ENCODE data around the gene ZNF638.
"Not testable (repeated sequence)": the region's sequence is repeated elsewhere in the genome, so short reads cannot be mapped to it uniquely, and the experiment has no call there.

ZNF638 gene

DNA sequence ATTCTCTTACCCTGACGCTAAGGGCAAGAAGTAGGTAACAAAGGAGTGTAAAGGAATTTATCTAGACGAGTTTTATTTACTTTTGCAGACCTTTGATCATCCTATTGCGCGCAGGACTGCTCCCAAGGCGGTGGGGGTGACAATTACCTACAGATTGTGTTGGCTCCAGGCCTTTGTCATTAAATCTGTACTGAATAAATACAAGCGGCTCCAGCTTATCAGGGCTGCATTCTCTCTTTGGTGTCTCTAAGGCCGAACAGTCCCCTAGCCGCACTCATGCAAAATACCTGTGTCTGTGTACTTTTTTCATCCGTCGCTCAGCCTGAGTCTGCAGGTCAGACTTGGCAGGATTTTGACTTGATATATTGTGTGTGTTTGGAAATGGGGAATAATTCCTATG is 63.9 kb downstream of the ZNF638 start:
- DNase-seq (ENCODE audit: low spot score): no peak

DNA sequence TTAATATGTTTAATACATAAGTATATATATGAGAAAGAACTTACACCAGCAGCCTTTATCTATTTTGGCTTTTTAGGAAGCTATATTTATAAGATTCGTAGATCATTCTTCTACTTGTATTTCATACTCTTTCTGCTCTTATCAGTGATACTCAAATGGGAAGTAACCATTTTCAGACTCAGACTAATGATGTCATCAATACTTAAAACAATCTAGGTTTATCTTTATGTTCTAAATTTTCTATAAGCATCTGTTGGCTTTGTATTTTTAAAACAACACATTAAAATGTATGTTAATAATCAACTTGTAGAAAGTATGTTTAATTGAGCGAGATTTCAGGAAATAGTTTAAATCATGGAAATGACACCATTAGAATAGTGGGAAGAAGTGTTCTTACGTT is 70.8 kb downstream of the ZNF638 start:
- no peak for DNase-seq (ENCODE audit: low spot score)

DNA sequence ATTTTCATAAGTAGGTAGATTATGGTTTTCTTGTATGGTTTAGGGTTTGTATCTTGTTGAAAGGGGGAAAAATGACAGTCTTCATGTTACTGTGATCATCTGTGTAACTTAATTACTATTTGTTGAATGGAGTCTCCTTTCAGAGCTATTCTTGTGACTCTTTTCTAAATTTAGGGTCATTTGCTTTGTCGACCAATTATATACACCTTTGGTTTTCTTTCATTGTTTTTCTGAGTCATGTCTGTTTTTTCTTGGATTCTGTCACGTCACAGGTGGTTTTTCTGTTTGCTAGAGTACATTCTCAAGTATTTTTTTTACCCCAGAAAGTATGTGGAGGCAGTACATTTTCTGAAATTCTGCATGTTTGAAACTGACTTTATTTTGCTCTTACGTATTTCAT is 78.0 kb downstream of the ZNF638 start:
- DNase-seq (ENCODE audit: low spot score): no peak

DNA sequence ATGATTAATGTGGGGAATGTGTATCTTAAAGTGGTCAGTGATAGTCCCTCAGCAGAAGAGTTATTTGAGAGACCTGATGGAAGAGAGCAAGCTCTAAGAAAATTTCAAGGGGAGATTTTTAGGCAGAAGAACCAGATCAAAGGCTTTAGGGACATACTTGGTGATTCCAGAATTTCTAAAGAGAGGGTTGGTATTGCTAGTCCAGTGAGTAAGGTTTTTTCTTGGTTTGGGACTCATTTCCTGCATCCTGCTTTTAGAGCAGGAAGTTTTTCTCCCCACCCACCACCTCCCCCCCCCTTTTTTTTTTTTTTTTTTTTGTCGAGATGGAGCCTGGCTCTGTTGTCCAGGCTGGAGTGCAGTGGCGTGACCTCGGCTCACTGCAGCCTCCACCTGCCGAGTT is 79.1 kb downstream of the ZNF638 start:
- DNase-seq (ENCODE audit: low spot score): no peak

DNA sequence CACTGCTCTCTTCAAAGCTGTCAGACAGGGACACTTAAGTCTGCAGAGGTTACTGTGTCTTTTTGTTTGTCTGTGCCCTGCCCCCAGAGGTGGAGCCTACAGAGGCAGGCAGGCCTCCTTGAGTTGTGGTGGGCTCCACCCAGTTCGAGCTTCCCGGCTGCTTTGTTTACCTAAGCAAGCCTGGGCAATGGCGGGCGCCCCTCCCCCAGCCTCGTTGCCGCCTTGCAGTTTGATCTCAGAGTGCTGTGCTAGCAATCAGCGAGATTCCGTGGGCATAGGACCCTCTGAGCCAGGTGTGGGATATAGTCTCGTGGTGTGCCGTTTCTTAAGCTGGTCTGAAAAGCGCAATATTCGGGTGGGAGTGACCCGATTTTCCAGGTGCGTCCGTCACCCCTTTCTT is 85.3 kb downstream of the ZNF638 start:
- not testable (repeated sequence) for DNase-seq (ENCODE audit: low spot score)

DNA sequence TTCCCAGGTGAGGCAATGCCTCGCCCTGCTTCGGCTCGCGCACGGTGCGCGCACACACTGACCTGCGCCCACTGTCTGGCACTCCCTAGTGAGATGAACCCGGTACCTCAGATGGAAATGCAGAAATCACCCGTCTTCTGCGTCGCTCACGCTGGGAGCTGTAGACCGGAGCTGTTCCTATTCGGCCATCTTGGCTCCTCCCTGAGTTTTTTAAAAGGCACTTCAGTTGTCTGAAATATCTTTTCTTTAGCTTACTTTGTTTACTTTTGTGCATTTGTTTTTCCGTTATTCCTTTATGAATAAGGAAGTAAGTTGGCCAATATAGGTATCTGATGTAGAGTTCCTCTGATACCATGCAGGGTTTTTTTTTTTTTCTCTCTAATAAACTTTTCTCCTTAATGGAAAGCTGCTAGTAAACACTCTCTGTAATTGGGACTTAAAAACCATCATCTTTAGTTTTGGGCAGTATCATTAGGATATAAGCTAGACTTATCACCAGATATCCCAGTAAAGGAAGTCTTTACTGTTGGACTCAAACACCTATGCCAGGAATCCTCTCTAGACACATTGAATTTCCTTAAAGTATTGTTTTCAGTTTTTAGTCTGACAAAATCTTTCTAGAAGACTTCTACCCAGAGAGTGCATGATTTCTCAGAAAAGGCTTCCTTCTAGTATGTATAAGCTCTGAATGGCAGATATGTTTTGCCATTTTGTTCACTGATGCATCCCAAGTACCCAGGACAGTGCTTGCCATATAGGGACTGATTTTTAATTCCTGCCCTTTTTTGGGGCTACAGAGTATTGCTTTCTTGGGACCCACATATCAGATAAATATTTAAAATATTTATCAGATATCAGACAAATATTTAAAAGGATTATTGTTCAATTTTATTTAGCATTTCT is 86.0 kb downstream of the ZNF638 start:
- DNase-seq (ENCODE audit: low spot score): no peak

DNA sequence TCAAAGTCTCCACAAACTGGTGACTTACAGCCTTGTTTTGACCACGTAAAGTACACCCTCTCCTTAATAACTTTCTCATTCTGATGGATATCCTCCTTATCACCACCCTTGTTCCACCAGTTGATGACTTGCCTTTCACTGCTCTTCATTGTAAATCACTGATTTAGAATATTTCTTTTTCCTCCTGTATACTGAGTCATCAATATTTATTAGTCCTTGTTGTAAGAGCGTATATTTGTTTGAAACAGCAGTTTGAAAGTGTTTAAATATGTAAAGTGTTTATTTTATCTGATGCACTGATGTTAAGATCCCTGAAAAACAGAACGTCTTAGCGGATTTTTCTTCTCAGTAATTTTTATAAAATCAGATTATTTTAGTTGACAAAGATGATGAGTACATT is 87.6 kb downstream of the ZNF638 start:
- no peak for DNase-seq (ENCODE audit: low spot score)

DNA sequence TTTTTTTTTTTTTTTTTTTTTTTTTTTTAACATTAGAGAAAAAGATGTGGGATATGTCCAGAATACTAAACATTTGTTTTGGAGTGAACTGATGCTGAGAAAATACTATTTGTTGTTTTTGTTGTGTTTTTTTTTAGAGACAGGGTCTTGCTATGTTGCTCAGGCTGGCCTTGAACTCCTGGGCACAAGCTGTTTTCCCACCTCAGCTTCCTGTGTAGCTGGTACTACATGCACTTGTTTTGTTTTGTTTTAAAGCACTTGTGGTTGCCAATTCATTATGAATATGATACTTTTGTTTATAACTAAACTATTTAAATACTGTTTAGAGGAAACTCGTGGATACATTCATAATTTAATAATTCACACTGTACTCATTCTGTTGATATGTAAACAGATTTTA is 88.4 kb downstream of the ZNF638 start:
- no peak for DNase-seq (ENCODE audit: low spot score)

DNA sequence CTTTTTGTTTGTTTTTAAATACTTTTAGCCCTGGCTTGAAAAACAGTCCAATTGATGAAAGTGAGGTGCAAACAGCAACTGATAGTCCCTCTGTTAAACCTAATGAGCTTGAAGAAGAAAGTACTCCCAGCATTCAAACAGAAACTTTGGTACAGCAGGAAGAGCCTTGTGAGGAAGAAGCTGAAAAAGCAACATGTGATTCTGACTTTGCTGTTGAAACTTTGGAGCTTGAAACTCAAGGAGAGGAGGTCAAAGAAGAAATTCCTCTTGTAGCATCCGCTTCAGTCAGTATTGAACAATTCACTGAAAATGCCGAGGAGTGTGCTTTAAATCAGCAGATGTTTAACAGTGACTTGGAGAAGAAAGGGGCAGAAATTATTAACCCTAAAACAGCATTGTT is 91.2 kb downstream of the ZNF638 start:
- DNase-seq (ENCODE audit: low spot score): no peak

DNA sequence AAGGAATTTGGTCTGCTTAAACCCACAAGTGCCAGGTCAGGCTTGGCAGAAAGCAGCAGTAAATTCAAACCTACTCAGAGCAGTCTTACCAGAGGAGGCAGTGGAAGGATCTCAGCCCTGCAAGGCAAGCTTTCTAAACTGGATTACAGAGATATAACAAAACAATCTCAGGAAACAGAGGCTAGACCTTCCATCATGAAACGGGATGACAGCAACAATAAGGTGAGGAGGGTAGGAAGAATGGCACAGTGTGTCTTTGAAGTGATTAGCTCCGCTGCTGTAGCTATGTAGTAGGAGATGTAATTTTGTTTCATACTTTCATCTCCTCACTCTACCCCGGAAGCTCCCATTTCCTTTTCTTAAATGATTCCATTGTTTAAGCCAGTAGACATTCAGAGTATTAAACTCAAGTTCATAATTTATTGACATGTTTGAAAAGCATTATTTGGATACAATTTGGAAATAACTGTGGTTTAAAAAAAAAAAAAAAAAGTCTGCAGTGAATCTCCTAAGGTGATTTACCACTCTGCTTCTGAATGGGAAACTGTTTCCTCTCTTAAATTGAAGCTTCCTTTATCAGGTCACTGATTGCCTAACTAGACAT is 92.3 kb downstream of the ZNF638 start:
- DNase-seq (ENCODE audit: low spot score): no peak

DNA sequence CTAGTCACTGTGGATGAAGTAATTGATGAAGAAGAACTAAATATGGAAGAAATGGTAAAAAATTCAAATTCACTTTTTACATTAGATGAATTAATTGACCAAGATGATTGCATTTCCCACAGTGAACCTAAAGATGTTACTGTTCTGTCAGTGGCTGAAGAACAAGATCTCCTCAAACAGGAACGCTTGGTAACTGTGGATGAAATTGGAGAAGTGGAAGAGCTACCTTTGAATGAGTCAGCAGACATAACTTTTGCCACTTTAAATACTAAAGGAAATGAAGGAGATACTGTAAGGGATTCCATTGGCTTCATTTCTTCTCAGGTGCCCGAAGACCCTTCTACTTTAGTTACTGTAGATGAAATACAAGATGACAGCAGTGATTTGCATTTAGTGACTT is 95.1 kb downstream of the ZNF638 start:
- no peak for DNase-seq (ENCODE audit: low spot score)

DNA sequence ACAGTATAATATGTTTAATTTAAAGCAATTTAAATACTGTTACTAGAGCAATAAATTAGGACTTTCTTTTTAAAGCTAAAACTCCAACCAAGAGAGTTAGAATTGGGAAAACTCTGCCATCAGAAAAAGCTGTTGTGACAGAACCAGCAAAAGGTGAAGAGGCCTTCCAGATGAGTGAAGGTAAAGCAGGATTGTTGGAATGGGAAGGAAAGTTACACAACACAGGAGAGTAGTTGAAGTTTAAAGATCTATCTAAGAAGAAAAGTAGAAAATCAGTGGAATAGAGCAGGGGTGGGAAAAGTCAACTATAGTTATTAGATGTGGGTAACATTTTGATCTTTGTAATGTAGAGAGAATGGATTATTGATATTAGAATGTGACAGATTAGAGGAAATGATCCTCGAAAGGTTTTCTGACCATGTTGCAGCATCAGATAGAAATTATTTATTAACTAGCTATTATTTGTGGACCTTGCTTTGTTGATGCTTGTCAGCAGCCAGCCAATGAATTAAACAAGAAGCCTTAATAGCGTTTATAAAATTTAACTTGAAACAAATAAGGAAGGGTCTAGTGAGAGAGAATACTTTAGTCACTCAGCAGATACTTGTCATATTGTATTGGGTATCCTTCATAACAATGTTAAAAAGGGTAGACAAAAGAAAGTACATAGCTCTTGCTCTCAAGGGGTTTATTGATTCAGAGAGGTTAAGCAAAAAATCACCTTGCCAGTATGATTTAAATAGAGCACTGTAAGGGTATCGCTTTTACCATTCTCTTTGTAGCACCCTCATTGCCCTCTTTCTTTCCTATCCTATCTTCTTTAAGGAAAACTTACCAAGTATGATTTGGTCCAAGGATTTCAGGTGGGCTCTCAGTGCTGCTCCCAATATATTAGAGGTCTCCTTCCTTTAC is 97.1 kb downstream of the ZNF638 start:
- DNase-seq (ENCODE audit: low spot score): no peak

DNA sequence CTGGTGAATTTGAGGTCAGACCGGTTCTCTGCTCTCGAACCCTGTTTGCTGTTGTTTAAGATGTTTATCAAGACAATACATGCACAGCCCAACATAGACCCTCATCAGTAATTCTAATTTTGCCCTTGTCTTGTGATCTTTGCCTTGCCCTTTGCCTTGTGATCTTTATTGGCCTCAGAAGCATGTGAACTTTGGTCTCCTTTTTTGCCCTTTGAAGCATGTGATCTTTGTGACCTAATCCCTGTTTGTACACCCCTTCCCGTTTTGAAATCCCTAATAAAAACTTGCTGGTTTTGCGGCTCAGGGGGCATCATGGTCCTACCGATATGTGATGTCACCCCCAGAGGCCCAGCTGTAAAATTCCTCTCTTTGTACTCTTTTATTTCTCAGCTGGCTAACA is 113.6 kb downstream of the ZNF638 start:
- DNase-seq (ENCODE audit: low spot score): not testable (repeated sequence)

DNA sequence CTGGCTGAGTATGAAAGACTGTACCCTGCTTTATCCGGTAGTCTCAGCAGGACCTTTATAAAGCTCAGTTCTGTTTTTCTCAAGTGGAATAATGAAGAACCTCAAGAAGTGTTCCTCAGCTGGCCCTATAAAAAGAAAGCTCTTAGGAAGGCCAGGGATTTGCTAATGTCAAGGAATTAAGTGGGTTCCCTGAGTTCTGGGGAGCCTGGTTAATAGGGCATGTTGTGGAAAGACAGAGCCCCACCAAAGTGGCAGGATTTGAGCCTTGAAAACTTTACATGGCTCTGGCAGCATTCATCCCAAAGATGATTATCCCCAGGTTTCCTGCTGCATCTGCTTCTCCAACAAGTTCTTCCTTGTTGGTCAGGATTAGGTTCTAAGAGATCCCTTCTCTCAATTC is 114.9 kb downstream of the ZNF638 start:
- DNase-seq (ENCODE audit: low spot score): no peak

DNA sequence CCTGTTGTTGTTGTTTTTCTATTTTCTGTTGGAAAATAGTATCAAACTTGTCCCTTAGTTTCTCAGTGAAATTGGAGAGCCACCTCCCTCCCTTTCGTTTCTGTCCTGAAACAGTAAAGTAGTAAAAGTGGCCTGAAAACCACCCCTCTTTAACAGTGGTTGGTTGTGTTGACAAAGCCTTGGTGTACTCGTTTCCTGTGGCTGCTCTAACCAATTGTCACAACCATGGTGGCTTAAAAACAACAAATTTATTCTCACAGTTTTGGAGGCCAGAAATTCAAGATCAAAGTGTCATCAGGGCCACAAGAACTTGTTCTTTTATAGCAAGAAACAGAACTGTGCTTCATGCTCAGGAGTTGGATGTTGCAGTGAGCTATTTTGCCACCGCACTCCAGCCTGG is 117.8 kb downstream of the ZNF638 start:
- no peak for DNase-seq (ENCODE audit: low spot score)

DNA sequence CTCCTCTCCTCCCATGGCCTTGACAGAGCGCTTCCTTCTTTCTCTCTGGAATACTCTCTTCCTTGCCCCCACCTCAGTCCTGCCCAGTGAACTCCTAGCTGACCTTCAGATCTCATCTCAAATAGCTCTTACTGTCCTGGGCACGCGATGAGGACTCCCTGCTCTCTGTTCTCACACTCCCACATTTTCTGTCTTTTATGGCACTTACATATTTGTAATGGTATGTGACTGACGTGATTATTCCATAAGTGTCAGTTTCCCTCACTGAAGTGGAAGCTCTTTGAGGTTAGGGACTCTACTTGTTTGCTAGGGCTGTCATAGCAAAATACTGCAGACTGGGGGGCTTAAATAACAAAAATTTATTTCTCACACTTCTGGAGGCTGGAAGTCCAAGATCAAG is 120.1 kb downstream of the ZNF638 start:
- no peak for DNase-seq (ENCODE audit: low spot score)

DNA sequence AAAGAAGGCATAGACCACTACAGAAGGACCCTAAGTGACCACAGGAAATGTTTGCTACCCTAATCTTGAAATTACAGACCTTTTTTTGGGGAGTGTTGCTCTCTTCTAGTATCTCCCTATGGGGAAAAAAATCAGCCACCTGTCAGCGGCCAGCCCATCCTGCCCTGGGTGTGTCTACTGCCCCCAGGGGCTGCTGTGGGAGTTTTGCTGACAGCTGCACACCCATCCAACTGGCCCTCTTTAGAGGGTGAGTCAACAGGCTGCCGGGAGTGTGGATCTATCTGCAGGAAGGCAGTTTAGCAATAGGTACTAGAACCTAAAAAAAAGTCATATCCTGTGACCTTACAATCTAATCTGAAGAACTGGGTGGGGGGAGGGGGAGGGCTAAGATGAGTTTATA is 121.0 kb downstream of the ZNF638 start:
- peak; percentile 36 for DNase-seq (ENCODE audit: low spot score)

DNA sequence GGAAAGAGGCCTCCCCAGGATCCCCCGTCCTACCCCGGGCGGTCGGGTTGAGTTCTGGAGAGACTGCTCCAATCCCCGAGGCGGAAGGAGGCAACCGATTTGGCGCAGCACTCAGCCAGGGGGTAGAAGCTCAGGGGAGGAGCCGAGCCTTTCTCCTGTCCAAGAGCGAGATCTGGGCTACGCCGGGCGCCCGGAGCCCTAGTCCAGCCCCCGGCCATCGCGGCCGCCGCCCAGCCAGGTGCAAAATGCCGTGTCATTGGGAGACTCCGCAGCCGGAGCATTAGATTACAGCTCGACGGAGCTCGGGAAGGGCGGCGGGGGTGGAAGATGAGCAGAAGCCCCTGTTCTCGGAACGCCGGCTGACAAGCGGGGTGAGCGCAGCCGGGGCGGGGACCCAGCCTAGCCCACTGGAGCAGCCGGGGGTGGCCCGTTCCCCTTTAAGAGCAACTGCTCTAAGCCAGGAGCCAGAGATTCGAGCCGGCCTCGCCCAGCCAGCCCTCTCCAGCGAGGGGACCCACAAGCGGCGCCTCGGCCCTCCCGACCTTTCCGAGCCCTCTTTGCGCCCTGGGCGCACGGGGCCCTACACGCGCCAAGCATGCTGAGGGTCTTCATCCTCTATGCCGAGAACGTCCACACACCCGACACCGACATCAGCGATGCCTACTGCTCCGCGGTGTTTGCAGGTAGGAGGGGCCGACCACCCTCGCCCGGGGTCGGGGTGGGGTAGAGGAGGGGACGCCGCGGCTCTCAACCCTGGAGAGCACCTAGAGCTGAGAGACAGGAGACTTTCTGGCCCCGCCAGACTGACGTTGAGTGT is 122.0 kb downstream of the ZNF638 start, which contains the start of gene DYSF:
DYSF (plus strand) TSS at position 158 of the 817 bp plus-strand sequence.
- peak; percentile 34 for DNase-seq (ENCODE audit: low spot score)

DNA sequence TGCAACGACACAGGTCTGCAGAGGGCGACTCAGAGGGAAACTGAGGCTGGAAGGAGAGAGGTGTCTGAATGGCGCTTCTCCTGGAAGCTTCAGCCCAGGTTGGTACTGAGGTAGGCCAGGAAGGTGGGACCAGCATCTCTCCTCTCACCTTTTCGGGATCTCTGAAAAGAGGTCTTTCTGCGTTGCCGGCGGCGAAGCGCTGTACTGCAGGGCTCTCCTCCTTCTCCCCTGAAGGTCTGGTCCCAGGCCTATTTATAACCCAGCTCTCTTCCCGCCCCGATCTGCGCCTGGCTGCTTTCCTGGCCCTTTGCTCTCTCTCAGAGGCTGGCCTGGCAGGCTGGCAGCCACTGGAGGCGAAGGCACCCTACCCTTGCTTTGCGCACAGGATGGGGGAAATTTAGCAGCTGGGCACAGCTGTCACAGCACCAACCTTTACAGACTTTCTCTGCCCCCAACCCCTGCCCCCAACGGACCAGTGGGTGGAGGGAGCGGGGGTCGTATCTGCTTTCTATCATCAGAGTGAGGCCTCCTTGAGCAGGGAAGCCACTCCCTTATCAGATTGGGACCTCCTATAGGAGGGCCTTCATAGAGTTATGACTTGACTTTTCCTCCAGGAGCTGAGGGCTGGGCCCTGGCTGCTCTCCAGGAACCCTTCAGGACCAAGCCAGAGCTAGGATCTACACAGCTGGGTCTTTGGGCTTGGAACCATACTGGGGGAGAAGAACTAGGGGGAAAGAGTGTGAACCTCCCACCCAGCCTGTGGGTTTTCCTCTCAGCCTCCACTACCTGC is 122.8 kb downstream of the ZNF638 start:
- DNase-seq (ENCODE audit: low spot score): no peak

DNA sequence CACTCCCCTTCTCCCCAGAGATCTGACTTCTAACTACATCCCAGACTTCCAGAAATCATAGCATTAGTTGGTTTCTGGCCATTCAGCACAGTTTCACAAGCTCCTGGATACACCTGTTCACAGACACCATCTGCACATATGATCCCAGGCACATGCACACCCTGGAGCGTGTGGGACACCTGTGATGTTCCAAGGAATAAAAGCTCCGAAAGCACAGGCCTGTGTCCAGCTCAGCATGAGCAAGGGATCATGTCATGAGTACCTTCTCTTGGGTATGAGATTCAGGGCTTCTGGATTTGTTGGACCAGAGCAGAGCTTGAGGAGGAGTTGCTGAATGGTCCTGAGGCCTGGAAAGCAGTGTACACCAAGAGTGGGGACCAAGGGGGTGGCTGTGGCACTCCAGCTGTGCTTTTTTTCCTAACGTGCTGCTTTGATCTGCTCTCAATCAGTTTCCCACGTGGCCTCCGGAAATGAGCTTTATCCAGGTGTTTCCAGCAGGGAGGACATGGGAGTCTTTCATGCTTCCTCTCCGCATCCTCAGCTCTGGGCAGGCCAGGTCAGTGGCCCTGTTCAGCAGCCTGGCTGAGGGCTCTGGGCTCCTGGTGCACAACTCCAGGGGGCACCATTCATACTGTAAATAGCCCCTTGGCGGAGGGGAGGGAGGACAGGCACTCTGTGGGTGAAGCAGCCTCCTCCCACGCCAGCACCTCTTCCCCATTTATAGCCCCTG is 123.6 kb downstream of the ZNF638 start:
- no peak for DNase-seq (ENCODE audit: low spot score)

Data from AG08395 (cell line).